ENCODE data around the gene L3MBTL3. TPM values are rescaled to one million over a fixed set of nuclear protein-coding genes. Genes with fewer than 3 reads are reported as not detected.

The L3MBTL3 gene
- total RNA-seq, 1 donor from 2014 or later: 22.8 TPM

GRCh38 chr6:130070326-130070725 lies 51.9 kb downstream of the L3MBTL3 start:
- Mint-ChIP-seq H3K27me3 (ENCODE audit: unreplicated experiment) (peaks cover 2% of the 10 kb centered on the region), H3K4me1 (ENCODE audit: low read depth, unreplicated experiment) (peaks cover 4% of the 10 kb centered on the region), H3K9me3 (ENCODE audit: unreplicated experiment) (no peaks in the 10 kb centered on the region), H3K4me3 (ENCODE audit: unreplicated experiment) (no peak overlapping the region), H3K27ac (ENCODE audit: unreplicated experiment) (no peak overlapping the region), H3K36me3 (ENCODE audit: unreplicated experiment) (no peaks in the 10 kb centered on the region)
- DNase-seq: no peak
- no peak for TF ChIP-seq CTCF (IDR thresholded peaks at IDR 0.05; ENCODE audit: partially characterized antibody, unreplicated experiment)

GRCh38 chr6:130070792-130071191 lies 52.4 kb downstream of the L3MBTL3 start:
- Mint-ChIP-seq H3K36me3 (ENCODE audit: unreplicated experiment) (no peaks in the 10 kb centered on the region), H3K4me3 (ENCODE audit: unreplicated experiment) (no peak overlapping the region), H3K4me1 (ENCODE audit: low read depth, unreplicated experiment) (peaks cover 4% of the 10 kb centered on the region), H3K27me3 (ENCODE audit: unreplicated experiment) (peaks cover 2% of the 10 kb centered on the region), H3K9me3 (ENCODE audit: unreplicated experiment) (no peaks in the 10 kb centered on the region), H3K27ac (ENCODE audit: unreplicated experiment) (peak overlapping the region; percentile 80)
- no peak for TF ChIP-seq CTCF (IDR thresholded peaks at IDR 0.05; ENCODE audit: partially characterized antibody, unreplicated experiment)
- DNase-seq: no peak

GRCh38 chr6:130075879-130076460 lies 57.6 kb downstream of the L3MBTL3 start:
- no peak overlapping the region for H3K27ac Mint-ChIP-seq (ENCODE audit: unreplicated experiment)
- no peaks in the 10 kb centered on the region for H3K9me3 Mint-ChIP-seq (ENCODE audit: unreplicated experiment)
- no peak overlapping the region for H3K4me3 Mint-ChIP-seq (ENCODE audit: unreplicated experiment)
- DNase-seq: no peak
- no peaks in the 10 kb centered on the region for H3K36me3 Mint-ChIP-seq (ENCODE audit: unreplicated experiment)
- peaks cover 2% of the 10 kb centered on the region for H3K27me3 Mint-ChIP-seq (ENCODE audit: unreplicated experiment)
- TF ChIP-seq CTCF (IDR thresholded peaks at IDR 0.05; ENCODE audit: partially characterized antibody, unreplicated experiment): no peak
- no peaks in the 10 kb centered on the region for H3K4me1 Mint-ChIP-seq (ENCODE audit: low read depth, unreplicated experiment)

GRCh38 chr6:130076512-130076911 lies 58.1 kb downstream of the L3MBTL3 start:
- no peaks in the 10 kb centered on the region for H3K9me3 Mint-ChIP-seq (ENCODE audit: unreplicated experiment)
- H3K4me3 Mint-ChIP-seq (ENCODE audit: unreplicated experiment): no peak overlapping the region
- no peak overlapping the region for H3K27ac Mint-ChIP-seq (ENCODE audit: unreplicated experiment)

More at GRCh38 chr6:130076512-130076911, 58.1 kb downstream of the L3MBTL3 start:
- peaks cover 2% of the 10 kb centered on the region for H3K27me3 Mint-ChIP-seq (ENCODE audit: unreplicated experiment)
- no peaks in the 10 kb centered on the region for H3K4me1 Mint-ChIP-seq (ENCODE audit: low read depth, unreplicated experiment)
- no peak for DNase-seq
- no peak for TF ChIP-seq CTCF (IDR thresholded peaks at IDR 0.05; ENCODE audit: partially characterized antibody, unreplicated experiment)
- no peaks in the 10 kb centered on the region for H3K36me3 Mint-ChIP-seq (ENCODE audit: unreplicated experiment)

Measured in glutamatergic neuron (in vitro differentiated cells).